Gastrocnemius medialis (tissue), 4 donors: Measurements from ENCODE around the gene GNG11.

Source experiments
- POLR2A ChIP-seq, 2 donors: fragments of 450-650 bp; IDR thresholded peaks; one replicate each; pipeline ENCODE4 v1.6.1; 2017; ENCODE audit warnings: antibody characterized with exemption in 2 of 2, mild to moderate bottlenecking in 2 of 2, moderate library complexity in 2 of 2
- TF ChIP-seq, protein P1 (sequence below), 5 experiments: fragments of 450-650 bp in 3 of 5; fragments of 200-600 bp in 2 of 5; sonication (generic) in 2 of 5; IDR thresholded peaks in 4 of 5; conservative IDR thresholded peaks in 1 of 5; 1 replicate in 4 of 5; 2 replicates in 1 of 5; pipeline ENCODE4 v1.5.1; 2016 to 2019; ENCODE audit warnings: antibody characterized with exemption in 5 of 5, mild to moderate bottlenecking in 3 of 5, moderate library complexity in 3 of 5

DNA sequence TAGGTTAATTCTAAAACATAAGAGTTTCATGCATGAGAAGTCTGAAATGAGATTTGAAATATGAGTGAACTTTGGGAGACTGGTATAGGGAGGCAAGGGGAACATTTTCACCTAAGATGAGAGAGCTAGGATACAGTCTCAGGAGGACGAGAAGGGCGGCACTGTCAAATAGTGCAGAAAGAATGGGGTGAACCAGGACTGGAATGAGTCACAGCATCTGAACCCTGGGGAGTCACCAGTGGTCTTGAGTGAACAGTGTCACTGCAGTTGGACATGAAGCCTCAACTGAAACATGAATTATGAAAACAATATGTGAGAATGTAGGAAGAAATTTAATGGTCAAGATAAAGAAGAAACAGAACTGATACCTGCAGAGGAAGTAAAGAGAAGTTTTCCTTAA, 33.8 kb downstream of the GNG11 start:
- TF ChIP-seq, protein P1, sequence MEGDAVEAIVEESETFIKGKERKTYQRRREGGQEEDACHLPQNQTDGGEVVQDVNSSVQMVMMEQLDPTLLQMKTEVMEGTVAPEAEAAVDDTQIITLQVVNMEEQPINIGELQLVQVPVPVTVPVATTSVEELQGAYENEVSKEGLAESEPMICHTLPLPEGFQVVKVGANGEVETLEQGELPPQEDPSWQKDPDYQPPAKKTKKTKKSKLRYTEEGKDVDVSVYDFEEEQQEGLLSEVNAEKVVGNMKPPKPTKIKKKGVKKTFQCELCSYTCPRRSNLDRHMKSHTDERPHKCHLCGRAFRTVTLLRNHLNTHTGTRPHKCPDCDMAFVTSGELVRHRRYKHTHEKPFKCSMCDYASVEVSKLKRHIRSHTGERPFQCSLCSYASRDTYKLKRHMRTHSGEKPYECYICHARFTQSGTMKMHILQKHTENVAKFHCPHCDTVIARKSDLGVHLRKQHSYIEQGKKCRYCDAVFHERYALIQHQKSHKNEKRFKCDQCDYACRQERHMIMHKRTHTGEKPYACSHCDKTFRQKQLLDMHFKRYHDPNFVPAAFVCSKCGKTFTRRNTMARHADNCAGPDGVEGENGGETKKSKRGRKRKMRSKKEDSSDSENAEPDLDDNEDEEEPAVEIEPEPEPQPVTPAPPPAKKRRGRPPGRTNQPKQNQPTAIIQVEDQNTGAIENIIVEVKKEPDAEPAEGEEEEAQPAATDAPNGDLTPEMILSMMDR (IDR thresholded peaks at IDR 0.05 in 4 of 5, conservative IDR thresholded peaks at IDR 0.05 in 1 of 5): no peak
- no peak for TF ChIP-seq POLR2A (IDR thresholded peaks at IDR 0.05)
